ENCODE data around the gene ADI1. TPM values are rescaled to one million over a fixed set of nuclear protein-coding genes. Genes with fewer than 3 reads are reported as not detected.

ADI1 gene
- total RNA-seq, 1 donor from 2014 or later = 60.2 TPM

- intact Hi-C loops (cut with DNase I) = no loop called here
- no peak overlapping the region for H3K4me3 ChIP-seq
- no peak for TF ChIP-seq CTCF (IDR thresholded peaks at IDR 0.05)
- ATAC-seq (no peak), DNase-seq (peak; percentile 40)
- H3K27me3 ChIP-seq (ENCODE audit: low read depth) = no peaks in the 10 kb centered on the region
- no peaks in the 10 kb centered on the region for H3K9me3 ChIP-seq
- peaks cover 9% of the 10 kb centered on the region for H3K36me3 ChIP-seq
- H3K4me1 ChIP-seq = no peaks in the 10 kb centered on the region
- H3K27ac ChIP-seq = no peak overlapping the region
Measured at GRCh38 chr2:3490191-3491170, 28.9 kb downstream of the ADI1 start.

- H3K27me3 ChIP-seq (ENCODE audit: low read depth) = no peaks in the 10 kb centered on the region
- H3K27ac ChIP-seq = no peak overlapping the region
- DNase-seq (peak; percentile 37), ATAC-seq (no peak)
- no peaks in the 10 kb centered on the region for H3K9me3 ChIP-seq
- H3K4me3 ChIP-seq = no peak overlapping the region
- no peak for TF ChIP-seq CTCF (IDR thresholded peaks at IDR 0.05)
- H3K4me1 ChIP-seq = no peaks in the 10 kb centered on the region
- H3K36me3 ChIP-seq = peaks cover 3% of the 10 kb centered on the region
- intact Hi-C loops (cut with DNase I) = no loop called here
Measured at GRCh38 chr2:3489764-3490115, 29.6 kb downstream of the ADI1 start.

- no peak overlapping the region for H3K27ac ChIP-seq
- no peak for TF ChIP-seq CTCF (IDR thresholded peaks at IDR 0.05)
- intact Hi-C loops (cut with DNase I) = no loop called here
- no peak for ATAC-seq
- H3K4me3 ChIP-seq = no peak overlapping the region
- H3K4me1 ChIP-seq = no peaks in the 10 kb centered on the region
- H3K36me3 ChIP-seq = peaks cover 3% of the 10 kb centered on the region
- no peaks in the 10 kb centered on the region for H3K27me3 ChIP-seq (ENCODE audit: low read depth)
- H3K9me3 ChIP-seq = no peaks in the 10 kb centered on the region
- DNase-seq = peak; percentile 40
Measured at GRCh38 chr2:3488855-3489763, 30.2 kb downstream of the ADI1 start.

GRCh38 chr2:3488061-3488531 is 31.2 kb downstream of the ADI1 start:
- DNase-seq (peak; percentile 30), ATAC-seq (no peak)
- Histone ChIP-seq H3K27me3 (ENCODE audit: low read depth) (no peaks in the 10 kb centered on the region), H3K9me3 (no peaks in the 10 kb centered on the region), H3K4me1 (no peaks in the 10 kb centered on the region), H3K27ac (no peak overlapping the region), H3K4me3 (no peak overlapping the region), H3K36me3 (peaks cover 3% of the 10 kb centered on the region)
- intact Hi-C loops (cut with DNase I) = no loop called here
- TF ChIP-seq CTCF (IDR thresholded peaks at IDR 0.05) = no peak

GRCh38 chr2:3487432-3487831 is 31.9 kb downstream of the ADI1 start:
- ATAC-seq = no peak
- intact Hi-C loops (cut with DNase I) = no loop called here

More at GRCh38 chr2:3487432-3487831, 31.9 kb downstream of the ADI1 start:
- H3K9me3 ChIP-seq = no peaks in the 10 kb centered on the region
- no peaks in the 10 kb centered on the region for H3K27me3 ChIP-seq (ENCODE audit: low read depth)
- TF ChIP-seq CTCF (IDR thresholded peaks at IDR 0.05) = no peak
- peak; percentile 29 for DNase-seq
- H3K36me3 ChIP-seq = peaks cover 3% of the 10 kb centered on the region
- H3K27ac ChIP-seq = no peak overlapping the region
- H3K4me3 ChIP-seq = no peak overlapping the region
- no peaks in the 10 kb centered on the region for H3K4me1 ChIP-seq
